GM21367 (cell line): ENCODE results near the gene TRPV2.
A peak's percentile ranks its signal among the peaks of the same experiment; 100 is the strongest.
"Not testable (repeated sequence)": the region's sequence is repeated elsewhere in the genome, so short reads cannot be mapped to it uniquely, and the experiment has no call there.

ENCODE experiments used
- ATAC-seq: cut with Tn5 transposase; IDR thresholded peaks from one replicate; pipeline ENCODE4 v1.9.1; 2021; ENCODE audit not compliant: unreplicated experiment

TRPV2 gene

GRCh38 chr17:16415031-16415924 lies at the start of gene TRPV2:
TRPV2 (plus strand) TSS chr17:16415571; CDS start chr17:16417669, 2,098 bp downstream.
- peak; percentile 38 for ATAC-seq

- ATAC-seq: no peak
Observed at GRCh38 chr17:16371742-16372141, 43.6 kb upstream of the TRPV2 start.

- ATAC-seq: no peak
Observed at GRCh38 chr17:16374146-16374938, 41.0 kb upstream of the TRPV2 start.

GRCh38 chr17:16377941-16378341 lies 37.4 kb upstream of the TRPV2 start:
- ATAC-seq: no peak

GRCh38 chr17:16378636-16379282 lies 36.6 kb upstream of the TRPV2 start:
- no peak for ATAC-seq

- ATAC-seq: no peak
Observed at GRCh38 chr17:16379654-16380053, 35.7 kb upstream of the TRPV2 start.

- peak; percentile 80 for ATAC-seq
Observed at GRCh38 chr17:16380640-16381495, 34.5 kb upstream of the TRPV2 start, which contains the start of gene UBB. UBB (plus strand) TSS chr17:16381091; CDS start chr17:16381908, 817 bp downstream.

- peak; percentile 8 for ATAC-seq
Observed at GRCh38 chr17:16381496-16381820, 33.9 kb upstream of the TRPV2 start.

- ATAC-seq: no peak
Observed at GRCh38 chr17:16383216-16383615, 32.2 kb upstream of the TRPV2 start.

- no peak for ATAC-seq
Observed at GRCh38 chr17:16383772-16384287, 31.5 kb upstream of the TRPV2 start.

GRCh38 chr17:16384557-16384956 lies 30.8 kb upstream of the TRPV2 start:
- ATAC-seq: no peak

- ATAC-seq: not testable (repeated sequence)
Observed at GRCh38 chr17:16386126-16386507, 29.3 kb upstream of the TRPV2 start.

GRCh38 chr17:16391451-16391850 lies 23.9 kb upstream of the TRPV2 start:
- no peak for ATAC-seq

GRCh38 chr17:16392491-16392890 lies 22.9 kb upstream of the TRPV2 start:
- ATAC-seq: not testable (repeated sequence)

- not testable (repeated sequence) for ATAC-seq
Observed at GRCh38 chr17:16395887-16396286, 19.5 kb upstream of the TRPV2 start.

- not testable (repeated sequence) for ATAC-seq
Observed at GRCh38 chr17:16396693-16397092, 18.7 kb upstream of the TRPV2 start.

- no peak for ATAC-seq
Observed at GRCh38 chr17:16398270-16399267, 16.8 kb upstream of the TRPV2 start.

GRCh38 chr17:16403847-16404246 lies 11.5 kb upstream of the TRPV2 start:
- not testable (repeated sequence) for ATAC-seq
